Omental fat pad (tissue), 4 donors: ENCODE results near the gene MRPS9. TPM values are rescaled to one million over a fixed set of nuclear protein-coding genes. Genes with fewer than 3 reads are reported as not detected.

Experiments
- ATAC-seq: fragments of 150-250 bp; one replicate; pipeline ENCODE4 v1.9.1; 2016; ENCODE audit warnings: mild to moderate bottlenecking, moderate library complexity; ENCODE audit not compliant: low FRiP score
- DNase-seq: peaks from one replicate; pipeline ENCODE4 v3.0.0-alpha.2; 2019; ENCODE audit warnings: low spot score
- total RNA-seq, 4 donors: library from RNA; depleted of rRNA; stranded (reverse); fragments of >200 nt; gene quantifications; one replicate each; pipeline ENCODE4 v1.1.0, GENCODE V29; 2016
- TF ChIP-seq, protein P1 (sequence below), 3 donors: fragments of 450-650 bp; IDR thresholded peaks; one replicate each; pipeline ENCODE4 v1.5.1; 2016 to 2017; ENCODE audit warnings: antibody characterized with exemption in 3 of 3, mild to moderate bottlenecking in 3 of 3, moderate library complexity in 2 of 3

Gene MRPS9
- total RNA-seq, 4 donors from 2014 or later = 10.4 to 13.7 (median 12.7) TPM

- no peak for DNase-seq
- no peak for ATAC-seq
- TF ChIP-seq, protein P1, sequence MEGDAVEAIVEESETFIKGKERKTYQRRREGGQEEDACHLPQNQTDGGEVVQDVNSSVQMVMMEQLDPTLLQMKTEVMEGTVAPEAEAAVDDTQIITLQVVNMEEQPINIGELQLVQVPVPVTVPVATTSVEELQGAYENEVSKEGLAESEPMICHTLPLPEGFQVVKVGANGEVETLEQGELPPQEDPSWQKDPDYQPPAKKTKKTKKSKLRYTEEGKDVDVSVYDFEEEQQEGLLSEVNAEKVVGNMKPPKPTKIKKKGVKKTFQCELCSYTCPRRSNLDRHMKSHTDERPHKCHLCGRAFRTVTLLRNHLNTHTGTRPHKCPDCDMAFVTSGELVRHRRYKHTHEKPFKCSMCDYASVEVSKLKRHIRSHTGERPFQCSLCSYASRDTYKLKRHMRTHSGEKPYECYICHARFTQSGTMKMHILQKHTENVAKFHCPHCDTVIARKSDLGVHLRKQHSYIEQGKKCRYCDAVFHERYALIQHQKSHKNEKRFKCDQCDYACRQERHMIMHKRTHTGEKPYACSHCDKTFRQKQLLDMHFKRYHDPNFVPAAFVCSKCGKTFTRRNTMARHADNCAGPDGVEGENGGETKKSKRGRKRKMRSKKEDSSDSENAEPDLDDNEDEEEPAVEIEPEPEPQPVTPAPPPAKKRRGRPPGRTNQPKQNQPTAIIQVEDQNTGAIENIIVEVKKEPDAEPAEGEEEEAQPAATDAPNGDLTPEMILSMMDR (IDR thresholded peaks at IDR 0.05) = no peak
These were observed 106.5 kb downstream of the MRPS9 start for GRCh38 chr2:105144152-105144940.

GRCh38 chr2:105144941-105145300, 107.1 kb downstream of the MRPS9 start:
- TF ChIP-seq, protein P1 (IDR thresholded peaks at IDR 0.05) = no peak
- DNase-seq (no peak), ATAC-seq (no peak)

- no peak for DNase-seq
These were observed 111.4 kb downstream of the MRPS9 start for GRCh38 chr2:105149272-105149671.

More at GRCh38 chr2:105149272-105149671, 111.4 kb downstream of the MRPS9 start:
- TF ChIP-seq, protein P1 (IDR thresholded peaks at IDR 0.05) = no peak
- no peak for ATAC-seq

Other genes starting within 250 kb of the MRPS9 start
- gene POU3F3, start 184.0 kb upstream of the MRPS9 start, total RNA-seq = not detected
- gene GPR45, start 203.7 kb downstream of the MRPS9 start, total RNA-seq = not detected